Endothelial cell of umbilical vein (primary cell): ENCODE measurements around the gene RGS6.

ENCODE experiments used
- CTCF ChIP-seq, 2 donors: IDR thresholded peaks; 1 replicate in 1 of 2; 2 replicates in 1 of 2; pipeline ENCODE4 v1.5.1; 2011; ENCODE audit warnings: low read length in 2 of 2, mild to moderate bottlenecking in 2 of 2, moderate library complexity in 2 of 2, control low read depth in 1 of 2, inconsistent platforms in 1 of 2, low read depth in 1 of 2; ENCODE audit not compliant: insufficient read depth in 1 of 2; ENCODE audit errors: extremely low read depth in 1 of 2
- EZH2 ChIP-seq: IDR thresholded peaks from 2 replicates; pipeline ENCODE4 v1.6.1; 2012; ENCODE audit warnings: borderline replicate concordance, low read depth, mild to moderate bottlenecking, moderate library complexity, low read length, inconsistent platforms; ENCODE audit not compliant: severe bottlenecking

- TF ChIP-seq CTCF (IDR thresholded peaks at IDR 0.05; ENCODE audit: extremely low read depth in 1 of 2, insufficient read depth in 1 of 2, low read depth in 1 of 2, low read length in 2 of 2) (no peak), EZH2 (no peak)
Measured at GRCh38 chr14:72275242-72275641, 343.0 kb downstream of the RGS6 start.
